H1 (cell line): ENCODE results near the gene SH2D7. TPM values are rescaled to one million over a fixed set of nuclear protein-coding genes. Genes with fewer than 3 reads are reported as not detected.

ENCODE experiments used
- CTCF ChIA-PET: fragments of 300-600 bp; sonication (Branson Sonifier 250); formaldehyde crosslinking; loops from one replicate; lab custom pipeline; 2021; ENCODE audit not compliant: partially characterized antibody; lab: Charles Lee
- POLR2A ChIA-PET: fragments of 300-600 bp; sonication (Branson Sonifier 250); formaldehyde crosslinking; loops from one replicate; lab custom pipeline; 2021; ENCODE audit warnings: inconsistent platforms; ENCODE audit not compliant: partially characterized antibody; lab: Charles Lee
- DNase-seq, 2 experiments: peaks; one replicate each; pipeline versions ENCODE4 v3.0.0 to v3.0.0-alpha.2; 2010 to 2022; ENCODE audit warnings: low spot score in 2 of 2, low read depth in 1 of 2, mixed read lengths in 1 of 2
- FAIRE-seq: peaks from 2 replicates; lab custom pipeline; 2011; peaks lifted over from hg19 to GRCh38; lab: Jason Lieb, UNC
- H2AFZ ChIP-seq: 2 replicates; pipeline ENCODE4 v1.8.1; 2012; ENCODE audit warnings: low read length, inconsistent platforms
- H2AK5ac ChIP-seq: 2 replicates; pipeline ENCODE4 v1.6.1; 2013; ENCODE audit warnings: low read depth, low read length
- H2BK120ac ChIP-seq: replicated peaks from 2 replicates; pipeline ENCODE3; 2013; ENCODE audit warnings: low read depth, low read length, inconsistent platforms
- H2BK12ac ChIP-seq: 2 replicates; pipeline ENCODE4 v1.6.1; 2013; ENCODE audit warnings: low read depth, low read length
- H2BK15ac ChIP-seq: 2 replicates; pipeline ENCODE4 v1.6.1; 2013; ENCODE audit warnings: low read length
- H2BK20ac ChIP-seq: 2 replicates; pipeline ENCODE4 v1.6.1; 2013; ENCODE audit warnings: low read length
- H2BK5ac ChIP-seq: 2 replicates; pipeline ENCODE4 v1.6.1; 2013; ENCODE audit warnings: low read depth, low read length
- H3K14ac ChIP-seq: 2 replicates; pipeline ENCODE4 v1.6.1; 2013; ENCODE audit warnings: inconsistent platforms; ENCODE audit not compliant: insufficient read length
- H3K18ac ChIP-seq: 2 replicates; pipeline ENCODE4 v1.6.1; 2013; ENCODE audit warnings: low read length; ENCODE audit errors: extremely low read depth
- H3K23ac ChIP-seq: 2 replicates; pipeline ENCODE4 v1.6.1; 2013; ENCODE audit warnings: inconsistent platforms; ENCODE audit not compliant: insufficient read length
- H3K23me2 ChIP-seq: 2 replicates; pipeline ENCODE4 v1.6.1; 2013; ENCODE audit warnings: low read depth, low read length
- H3K27ac ChIP-seq: 2 replicates; pipeline ENCODE4 v1.6.1; 2011; ENCODE audit warnings: low read depth, low read length, inconsistent platforms
- H3K27me3 ChIP-seq, 4 experiments: replicated peaks in 1 of 4; 1 replicate in 1 of 4; 2 replicates in 3 of 4; pipeline versions ENCODE4 v1.6.1 to v1.8.1; 2011 to 2013; ENCODE audit warnings: low read length in 3 of 4, mild to moderate bottlenecking in 3 of 4, inconsistent platforms in 2 of 4, mixed read lengths in 2 of 4, moderate library complexity in 1 of 4; ENCODE audit not compliant: control insufficient read depth in 3 of 4, insufficient read depth in 3 of 4; ENCODE audit errors: extremely low read depth in 1 of 4
- H3K36me3 ChIP-seq, 4 experiments: 2 replicates each; pipeline versions ENCODE4 v1.6.1 to v1.8.1; 2011 to 2013; ENCODE audit warnings: mild to moderate bottlenecking in 4 of 4, low read length in 3 of 4, moderate library complexity in 2 of 4, control low read depth in 1 of 4, inconsistent platforms in 1 of 4; ENCODE audit not compliant: insufficient read depth in 4 of 4, control insufficient read depth in 2 of 4
- H3K4ac ChIP-seq: replicated peaks from 2 replicates; pipeline ENCODE3; 2013; ENCODE audit warnings: low read length, low read depth, mixed read lengths, inconsistent platforms; ENCODE audit not compliant: insufficient read length
- H3K4me1 ChIP-seq, 4 experiments: replicated peaks in 1 of 4; 1 replicate in 1 of 4; 2 replicates in 3 of 4; pipeline versions ENCODE4 v1.6.1 to v1.8.1; 2011 to 2013; ENCODE audit warnings: low read length in 3 of 4, inconsistent platforms in 2 of 4, mixed read lengths in 1 of 4; ENCODE audit not compliant: insufficient read depth in 4 of 4, control insufficient read depth in 3 of 4
- H3K4me2 ChIP-seq, 2 experiments: 2 replicates each; pipeline versions ENCODE4 v1.6.1 to v1.8.1; 2011 to 2013; ENCODE audit warnings: low read depth in 2 of 2, low read length in 2 of 2, control low read depth in 1 of 2, inconsistent platforms in 1 of 2, mild to moderate bottlenecking in 1 of 2; ENCODE audit not compliant: insufficient read depth in 1 of 2
- H3K4me3 ChIP-seq, 4 experiments: fragments of 200-600, 300-600 bp in 1 of 4; sonication (generic), shearing (Covaris generic), sonication (Bioruptor Twin) in 1 of 4; 2 replicates each; pipeline versions ENCODE4 v1.5.1 to v1.8.1; 2011 to 2016; ENCODE audit warnings: low read length in 4 of 4, low read depth in 3 of 4, control low read depth in 2 of 4, inconsistent platforms in 2 of 4, mild to moderate bottlenecking in 2 of 4, mixed read lengths in 1 of 4, moderate library complexity in 1 of 4; ENCODE audit not compliant: insufficient read depth in 2 of 4; ENCODE audit errors: extremely low read depth in 1 of 4
- H3K56ac ChIP-seq: replicated peaks from 2 replicates; pipeline ENCODE3; 2013; ENCODE audit warnings: low read depth, mild to moderate bottlenecking, mixed read lengths, low read length, inconsistent platforms; ENCODE audit not compliant: insufficient read length
- H3K79me1 ChIP-seq: 2 replicates; pipeline ENCODE4 v1.6.1; 2013; ENCODE audit warnings: low read depth, low read length, control low read depth
- H3K79me2 ChIP-seq, 2 experiments: 2 replicates each; pipeline versions ENCODE4 v1.6.1 to v1.8.1; 2012 to 2013; ENCODE audit warnings: low read length in 2 of 2, mild to moderate bottlenecking in 2 of 2, inconsistent platforms in 1 of 2; ENCODE audit not compliant: insufficient read depth in 2 of 2, control insufficient read depth in 1 of 2
- H3K9ac ChIP-seq, 4 experiments: replicated peaks in 1 of 4; 1 replicate in 1 of 4; 2 replicates in 3 of 4; pipeline versions ENCODE4 v1.6.1 to v1.8.1; 2011 to 2013; ENCODE audit warnings: low read depth in 3 of 4, low read length in 3 of 4, control low read depth in 2 of 4, mild to moderate bottlenecking in 2 of 4, moderate library complexity in 2 of 4, inconsistent platforms in 1 of 4; ENCODE audit errors: extremely low read depth in 1 of 4
- H3K9me3 ChIP-seq, 2 experiments: 2 replicates each; pipeline versions ENCODE4 v1.6.1 to v1.8.1; 2012 to 2013; ENCODE audit warnings: mild to moderate bottlenecking in 2 of 2, moderate library complexity in 2 of 2, control low read depth in 1 of 2, inconsistent platforms in 1 of 2, low read depth in 1 of 2, low read length in 1 of 2, mixed read lengths in 1 of 2; ENCODE audit not compliant: insufficient read depth in 2 of 2
- H4K20me1 ChIP-seq, 2 experiments: replicated peaks in 1 of 2; 2 replicates each; pipeline versions ENCODE3 to v1.8.1; 2011 to 2013; ENCODE audit warnings: inconsistent platforms in 2 of 2, low read length in 2 of 2, mild to moderate bottlenecking in 1 of 2; ENCODE audit not compliant: insufficient read depth in 2 of 2, control insufficient read depth in 1 of 2
- H4K5ac ChIP-seq: 2 replicates; pipeline ENCODE4 v1.6.1; 2013; ENCODE audit warnings: low read length, low read depth, mixed read lengths, inconsistent platforms; ENCODE audit not compliant: insufficient read length
- H4K8ac ChIP-seq: 2 replicates; pipeline ENCODE4 v1.8.0; 2013; ENCODE audit warnings: mild to moderate bottlenecking, moderate library complexity, low read length, inconsistent platforms; ENCODE audit not compliant: insufficient read depth; ENCODE audit errors: extremely low read depth
- H4K91ac ChIP-seq: replicated peaks from 2 replicates; pipeline ENCODE3; 2013; ENCODE audit warnings: low read length, mixed read lengths, inconsistent platforms; ENCODE audit not compliant: insufficient read length
- CEBPB ChIP-seq: IDR thresholded peaks from 2 replicates; pipeline ENCODE4 v1.6.1; 2012; ENCODE audit warnings: low read depth, low read length
- EGR1 ChIP-seq: IDR thresholded peaks from 2 replicates; pipeline ENCODE4 v1.6.1; 2011; ENCODE audit warnings: low read depth, low read length, borderline replicate concordance
- NRF1 ChIP-seq: IDR thresholded peaks from 2 replicates; pipeline ENCODE4 v1.6.1; 2011; ENCODE audit warnings: mild to moderate bottlenecking, low read depth, low read length, improper control_type of control experiment
- SIRT6 ChIP-seq: IDR thresholded peaks from one replicate; pipeline ENCODE4 v1.7.1; 2012; ENCODE audit warnings: low read length, inconsistent platforms
- WGBS, 2 experiments: shearing (Covaris generic) in 1 of 2; methylation state at CpG; one replicate each; pipeline versions ENCODE4 v1.1.6 to v1.1.7; 2013 to 2015; ENCODE audit warnings: low lambda C conversion rate in 2 of 2, mixed read lengths in 2 of 2, inconsistent platforms in 1 of 2, low coverage in 1 of 2, missing lambda C conversion rate in 1 of 2; ENCODE audit not compliant: insufficient replicate concordance in 2 of 2, insufficient coverage in 1 of 2, insufficient read length in 1 of 2; ENCODE audit errors: extremely low coverage in 1 of 2, missing lambda C conversion rate in 1 of 2; 5-methylcytosine and 5-hydroxymethylcytosine counted together
- polyA plus RNA-seq, 7 experiments: library from polyadenylated mRNA; depleted of rRNA in 3 of 7; stranded (reverse) in 5 of 7; unstranded in 2 of 7; fragments of >200 nt in 5 of 7; fragments of 200-250 nt in 2 of 7; gene quantifications; 1 replicate in 5 of 7; 2 replicates in 1 of 7; 4 replicates in 1 of 7; pipeline versions ENCODE4 v1.2.1 to v1.2.3, GENCODE V29; 2011 to 2013; ENCODE audit warnings: missing spikeins in 2 of 7, mixed read lengths in 2 of 7
- total RNA-seq: library from RNA; stranded (reverse); fragmentation: NEBNext Ultra II Directional; extraction: Animal tissue kit (Norgen Biotek cat#: 25700); gene quantifications from 2 replicates; pipeline ENCODE4 v1.2.1, GENCODE V29; 2021

Gene SH2D7
- total and polyA plus RNA-seq, 2 of the 8 experiments (the other 6 are each of a cell fraction or from before 2014, with no cell fraction given): not detected

GRCh38 chr15:78112551-78112950 lies 20.2 kb downstream of the SH2D7 start:
- Histone ChIP-seq H3K36me3 (peaks cover 0 to 2% (median 0%) of the 10 kb centered on the region in 4 experiments; a peak in 1 of 8 replicates), H3K4me3 (no peak overlapping the region), H3K4me1 (peaks cover 0 to 5% (median 1%) of the 10 kb centered on the region in 4 experiments; a peak in 1 of 7 replicates), H2BK5ac (no peak overlapping the region), H2BK15ac (no peak overlapping the region), H3K4me2 (no peak overlapping the region), H3K4ac (no peak overlapping the region), H2BK20ac (no peak overlapping the region), H3K23me2 (no peaks in the 10 kb centered on the region), H3K14ac (no peak overlapping the region), H2AK5ac (no peak overlapping the region), H4K5ac (no peak overlapping the region), H4K91ac (no peak overlapping the region), H3K18ac (no peak overlapping the region), H3K9me3 (no peaks in the 10 kb centered on the region), H3K79me2 (no peaks in the 10 kb centered on the region), H2BK12ac (no peak overlapping the region), H4K8ac (no peak overlapping the region), H3K23ac (no peak overlapping the region), H3K79me1 (no peaks in the 10 kb centered on the region), H3K56ac (no peak overlapping the region), H3K9ac (no peak overlapping the region), H3K27me3 (no peaks in the 10 kb centered on the region), H4K20me1 (peaks cover 2 to 3% of the 10 kb centered on the region in 2 experiments), H3K27ac (no peak overlapping the region), H2AFZ (no peak overlapping the region), H2BK120ac (no peak overlapping the region)
- DNase-seq (no peak), FAIRE-seq (no peak)
- ChIA-PET CTCF (interaction anchor here (0.6 to 16.8 kb wide), 40 partner anchors 8 to 532 kb away, joined by 3 to 226 read pairs (median 4); partner anchors contain the start of gene CIB2), POLR2A (interaction anchor here (0.6 to 1.5 kb wide), 3 partner anchors 59 to 236 kb away, joined by 3 to 6 read pairs (median 4); no protein-coding TSS in a partner anchor)
- WGBS, 2 experiments: 91% methylated on average over 3 of the region's 3 CpGs; no CpG with 5 or more reads in 1 of the 2 experiments
- TF ChIP-seq NRF1 (no peak), SIRT6 (no peak), EGR1 (no peak), CEBPB (no peak)
